Right ventricle myocardium superior (tissue), 1 donor: ENCODE results near the gene SPRR1A. TPM values are rescaled to one million over a fixed set of nuclear protein-coding genes. Genes with fewer than 3 reads are reported as not detected.
"Not testable (repeated sequence)": the region's sequence is repeated elsewhere in the genome, so short reads cannot be mapped to it uniquely, and the experiment has no call there.

ENCODE experiments used
- ATAC-seq: fragments of 200-7000 bp; cut with Tn5 transposase; one replicate; pipeline ENCODE4 v1.9.1; 2020; ENCODE audit warnings: mild to moderate bottlenecking; ENCODE audit not compliant: poor library complexity
- DNase-seq: peaks from one replicate; pipeline ENCODE4 v3.0.0-alpha.2; 2020
- intact Hi-C: fragments of 100-400 bp; cut with DNase I; formaldehyde crosslinking; loops from one replicate; pipeline ENCODE4 v1.11.2; 2022
- total RNA-seq: library from RNA; stranded (reverse); fragmentation: NEBNext Ultra II Directional; extraction: Animal tissue kit (Norgen Biotek cat#: 25700); gene quantifications from one replicate; pipeline ENCODE4 v1.2.1, GENCODE V29; 2021
- donor health status: DM: no; HTN: yes; CAD: no; lungs with severe emphysema.

The SPRR1A gene
- total RNA-seq, 1 donor from 2014 or later = not detected

- intact Hi-C loops, DNase-seq, ATAC-seq: not testable (repeated sequence)
These were observed 37.9 kb downstream of the SPRR1A start for GRCh38 chr1:153021829-153022228.

- intact Hi-C loops, ATAC-seq: not testable (repeated sequence)
These were observed 38.5 kb downstream of the SPRR1A start for GRCh38 chr1:153022340-153022739.

GRCh38 chr1:153023109-153023508, 39.2 kb downstream of the SPRR1A start:
- ATAC-seq = no peak
- intact Hi-C loops = no loop called here

More at GRCh38 chr1:153022340-153022739, 38.5 kb downstream of the SPRR1A start:
- DNase-seq = not testable (repeated sequence)

GRCh38 chr1:153024413-153024812, 40.5 kb downstream of the SPRR1A start:
- no peak for ATAC-seq
- DNase-seq = no peak
- intact Hi-C loops = no loop called here

More at GRCh38 chr1:153023109-153023508, 39.2 kb downstream of the SPRR1A start:
- no peak for DNase-seq

DNA sequence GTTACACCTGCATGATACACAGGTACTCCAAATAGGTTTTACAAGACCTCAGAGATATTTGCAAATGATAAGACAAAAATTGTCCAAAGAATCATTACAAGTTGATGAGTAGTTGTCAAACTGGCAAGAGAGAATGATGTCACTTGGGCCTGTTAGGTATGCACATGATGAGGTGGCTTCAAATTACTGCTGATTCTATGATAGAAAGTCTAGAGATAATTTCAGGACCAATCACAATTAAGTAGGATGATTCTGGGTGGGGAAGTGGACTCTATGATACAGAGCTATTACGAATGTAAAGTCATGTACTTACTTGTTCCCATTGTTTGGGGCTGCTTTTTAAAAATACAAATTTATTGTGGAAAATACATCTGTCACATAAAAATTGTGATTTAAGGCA, 41.9 kb downstream of the SPRR1A start:
- intact Hi-C loops = no loop called here
- DNase-seq (no peak), ATAC-seq (no peak)

DNA sequence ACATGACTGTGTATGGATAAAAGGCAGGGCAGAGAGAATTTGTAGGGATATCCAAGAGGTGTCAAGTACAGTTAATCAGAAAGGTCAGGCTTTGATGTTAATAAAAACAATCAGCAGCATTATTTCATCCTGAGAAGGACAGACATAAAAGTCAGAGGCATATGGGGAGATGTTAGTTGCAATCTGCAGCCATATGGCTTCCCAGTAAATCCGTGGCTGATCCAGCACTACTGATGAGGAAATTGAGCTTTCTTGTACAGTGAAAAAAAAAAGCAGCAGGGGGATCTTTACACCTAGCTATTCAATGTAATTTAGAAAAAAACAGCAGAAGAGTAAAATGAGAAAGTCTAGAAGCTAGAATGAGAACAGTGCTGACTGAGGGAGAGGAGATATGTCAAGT, 44.9 kb downstream of the SPRR1A start:
- DNase-seq (no peak), ATAC-seq (no peak)
- intact Hi-C loops = no loop called here

DNA sequence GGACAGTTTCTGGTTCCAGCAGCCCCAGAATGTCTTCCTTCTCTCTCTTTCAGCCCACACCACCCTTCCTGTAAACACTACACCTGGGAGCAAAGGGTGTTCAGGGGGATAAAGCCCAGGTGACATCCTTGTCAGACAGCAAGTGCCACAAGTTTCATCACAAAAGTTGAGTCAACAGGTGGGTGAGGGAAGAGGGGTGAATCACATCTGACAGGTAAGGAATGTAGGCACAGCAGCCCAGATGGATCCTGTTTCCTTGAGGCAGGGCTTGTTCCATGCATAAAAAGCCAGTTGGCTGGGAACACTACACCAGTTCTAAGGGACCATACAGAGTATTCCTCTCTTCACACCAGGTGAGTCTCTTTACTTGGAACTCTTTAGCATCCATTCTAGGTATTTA, 47.0 kb downstream of the SPRR1A start, which contains the start of gene SPRR1B:
Gene SPRR1B (plus strand): TSS at position 309 of the 400 bp plus-strand sequence. CDS start 1,143 bp downstream, outside the sequence.
- ATAC-seq = no peak
- intact Hi-C loops = no loop called here
- DNase-seq = no peak

DNA sequence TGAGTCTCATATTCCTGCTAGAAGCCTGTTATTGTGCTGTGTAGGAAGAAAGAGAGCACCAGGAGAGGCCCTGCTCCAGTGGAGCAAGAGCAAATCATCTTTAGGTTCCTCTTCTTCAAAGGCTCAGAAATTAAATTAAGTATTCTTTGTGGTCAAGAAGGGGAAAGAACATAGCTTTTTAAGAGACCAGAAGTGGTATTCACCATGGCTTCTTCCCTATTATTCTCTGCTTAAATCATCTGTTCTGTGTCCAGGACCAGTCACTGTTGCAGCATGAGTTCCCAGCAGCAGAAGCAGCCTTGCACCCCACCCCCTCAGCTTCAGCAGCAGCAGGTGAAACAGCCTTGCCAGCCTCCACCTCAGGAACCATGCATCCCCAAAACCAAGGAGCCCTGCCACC, 48.2 kb downstream of the SPRR1A start:
- DNase-seq (no peak), ATAC-seq (no peak)
- intact Hi-C loops = no loop called here

GRCh38 chr1:153032677-153033308, 48.9 kb downstream of the SPRR1A start:
- DNase-seq (no peak), ATAC-seq (no peak)
- intact Hi-C loops = no loop called here

GRCh38 chr1:153035211-153035610, 51.3 kb downstream of the SPRR1A start:
- ATAC-seq (no peak), DNase-seq (no peak)
- intact Hi-C loops = no loop called here

Other genes with a start within 250 kb of the SPRR1A start
- not detected for gene KPRP, start 226.1 kb upstream of the SPRR1A start, total RNA-seq
- gene LCE1F, start 208.9 kb upstream of the SPRR1A start, total RNA-seq = not detected
- not detected for gene LCE1E, start 197.8 kb upstream of the SPRR1A start, total RNA-seq
- not detected for gene LCE1D, start 187.4 kb upstream of the SPRR1A start, total RNA-seq
- gene LCE1C, start 177.4 kb upstream of the SPRR1A start, total RNA-seq = not detected
- gene LCE1B, start 172.1 kb upstream of the SPRR1A start, total RNA-seq = not detected
- gene LCE1A, start 156.6 kb upstream of the SPRR1A start, total RNA-seq = not detected
- not detected for gene LCE6A, start 141.2 kb upstream of the SPRR1A start, total RNA-seq
- not detected for gene LCE7A, start 124.1 kb upstream of the SPRR1A start, total RNA-seq
- gene SMCP, start 105.8 kb upstream of the SPRR1A start, total RNA-seq = not detected
- gene IVL, start 75.5 kb upstream of the SPRR1A start, total RNA-seq = not detected
- gene SPRR5, start 36.9 kb upstream of the SPRR1A start, total RNA-seq = not detected
- not detected for gene SPRR4, start 13.4 kb upstream of the SPRR1A start, total RNA-seq
- not detected for gene SPRR3, start 17.7 kb downstream of the SPRR1A start, total RNA-seq
- gene SPRR1B, start 47.1 kb downstream of the SPRR1A start, total RNA-seq = not detected
- not detected for gene SPRR2D, start 57.0 kb downstream of the SPRR1A start, total RNA-seq
- gene SPRR2A, start 73.4 kb downstream of the SPRR1A start, total RNA-seq = not detected
- gene SPRR2B, start 87.5 kb downstream of the SPRR1A start, total RNA-seq = not detected
- gene SPRR2E, start 110.4 kb downstream of the SPRR1A start, total RNA-seq = not detected
- not detected for gene SPRR2F, start 129.4 kb downstream of the SPRR1A start, total RNA-seq
- not detected for gene SPRR2G, start 166.8 kb downstream of the SPRR1A start, total RNA-seq
- gene LELP1, start 219.3 kb downstream of the SPRR1A start, total RNA-seq = not detected
- not detected for gene PRR9, start 233.5 kb downstream of the SPRR1A start, total RNA-seq